HG02678 (cell line): ENCODE data around the gene PUS1.

Source experiments
- ATAC-seq: cut with Tn5 transposase; IDR thresholded peaks from one replicate; pipeline ENCODE4 v1.9.1; 2021; ENCODE audit warnings: mild to moderate bottlenecking, moderate library complexity; ENCODE audit not compliant: unreplicated experiment

Gene PUS1

DNA sequence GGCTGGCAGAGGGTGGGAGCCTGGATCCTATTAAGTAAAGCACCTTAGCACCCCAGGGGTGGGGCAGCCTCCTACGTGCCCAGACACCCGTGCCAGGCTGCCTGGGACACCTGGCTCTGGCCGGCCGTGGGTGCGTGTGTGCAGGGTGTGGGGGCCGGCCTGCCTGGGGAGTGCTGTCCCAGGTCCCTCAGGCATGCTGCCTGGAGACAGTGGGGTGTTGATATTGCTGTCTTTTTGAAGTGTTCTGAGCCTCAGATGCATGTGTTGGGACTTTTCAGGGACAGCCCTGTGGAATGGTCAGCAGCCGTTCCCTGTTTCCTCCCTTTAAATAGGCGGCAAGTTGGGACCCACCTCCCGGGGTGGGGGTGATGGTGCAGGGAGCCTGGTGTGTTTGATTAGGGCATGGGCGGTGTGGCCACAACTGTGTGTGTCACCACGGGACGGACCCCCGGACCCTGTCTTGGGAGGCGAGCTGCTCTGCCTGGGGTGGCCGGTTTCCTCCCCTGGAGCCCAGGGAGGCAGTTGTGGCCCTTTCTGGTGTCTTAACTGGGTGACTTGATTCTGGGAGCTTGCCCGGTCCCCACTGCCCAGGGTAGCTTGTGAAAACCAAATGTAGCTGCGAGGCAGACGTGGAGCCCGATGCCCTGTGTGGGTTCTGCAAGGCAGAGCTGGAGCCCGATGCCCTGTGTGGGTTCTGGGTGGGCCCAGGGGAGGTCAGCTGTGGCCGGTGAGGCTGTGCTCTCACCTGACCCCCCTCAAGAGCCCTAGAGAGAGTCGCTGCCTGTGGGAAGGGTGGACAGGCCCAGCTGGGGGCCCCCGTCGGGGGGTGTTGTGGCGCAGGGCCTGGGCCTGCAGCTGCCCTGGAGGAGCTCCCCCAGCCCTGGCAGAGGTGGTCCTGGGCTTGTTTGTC, 26.5 kb upstream of the PUS1 start:
- no peak for ATAC-seq

DNA sequence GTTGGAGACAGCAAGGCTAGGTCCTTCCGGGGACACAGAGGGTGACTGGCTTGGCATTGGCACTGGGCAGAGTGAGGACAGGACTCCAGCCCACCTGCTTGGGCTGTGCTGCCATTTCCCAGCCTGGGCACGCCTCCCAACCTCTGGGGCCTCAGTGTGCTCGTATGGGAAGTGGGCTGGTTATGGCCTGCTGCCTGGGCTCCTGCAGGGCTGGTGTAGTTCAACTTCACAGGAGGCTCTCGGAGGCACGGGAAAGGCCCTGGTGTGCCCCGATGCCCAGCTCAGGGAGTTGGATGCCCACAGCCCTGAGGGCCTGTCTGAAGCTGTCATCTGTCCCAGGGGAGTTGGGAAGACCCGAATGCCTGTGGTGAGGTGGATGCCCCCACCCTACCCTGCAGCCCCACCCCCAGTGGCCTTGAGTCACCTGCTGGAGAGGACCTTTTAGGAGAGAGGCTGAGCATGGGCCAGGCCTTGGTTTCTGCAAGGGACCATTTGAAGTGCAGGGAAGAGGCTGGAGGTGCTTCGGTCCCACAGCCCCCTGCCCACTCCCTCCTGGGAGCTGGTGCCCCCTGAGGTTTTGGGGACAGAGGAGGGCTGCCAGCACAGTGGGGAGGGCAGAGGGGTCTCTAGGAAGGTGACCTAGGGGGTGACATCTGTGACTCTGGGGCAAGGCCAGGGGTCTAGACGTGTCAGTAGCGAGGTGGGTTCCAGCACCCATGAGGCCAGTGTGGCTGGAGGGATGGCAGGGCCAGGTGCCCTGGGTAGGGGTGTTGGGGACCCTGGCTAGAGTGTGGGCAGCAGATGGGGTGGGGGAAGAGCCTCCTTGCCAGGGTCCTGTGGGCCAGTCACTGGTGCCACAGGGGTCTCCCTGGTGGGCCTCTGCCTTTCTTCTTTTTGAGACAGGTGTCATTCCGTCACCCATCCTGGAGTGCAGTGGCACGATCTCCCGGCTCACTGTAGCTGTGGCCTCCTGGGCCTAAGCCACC, 25.5 kb upstream of the PUS1 start:
- ATAC-seq, result no peak

DNA sequence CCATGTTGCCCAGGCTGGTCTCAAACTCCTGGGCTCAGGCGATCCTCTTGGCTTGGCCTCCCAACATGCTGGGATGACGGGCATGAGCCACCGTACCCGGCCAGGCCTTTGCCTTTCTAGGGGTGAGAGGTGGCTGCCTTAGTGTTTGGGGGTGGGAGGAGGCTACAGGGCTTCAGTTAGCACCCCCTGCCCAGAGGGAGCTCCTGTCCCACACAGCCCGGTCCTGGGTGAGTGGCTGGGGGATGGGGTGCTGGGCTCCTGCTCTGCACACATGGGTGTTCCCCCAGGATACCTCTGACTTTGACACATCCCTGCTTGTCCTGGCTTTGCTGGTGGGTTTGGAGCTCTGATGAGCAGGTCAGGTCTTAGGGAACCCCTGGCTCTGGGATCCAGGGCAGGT, 24.7 kb upstream of the PUS1 start:
- no peak for ATAC-seq

- ATAC-seq, result no peak
Measured at GRCh38 chr12:131905081-131905629, 23.9 kb upstream of the PUS1 start.

DNA sequence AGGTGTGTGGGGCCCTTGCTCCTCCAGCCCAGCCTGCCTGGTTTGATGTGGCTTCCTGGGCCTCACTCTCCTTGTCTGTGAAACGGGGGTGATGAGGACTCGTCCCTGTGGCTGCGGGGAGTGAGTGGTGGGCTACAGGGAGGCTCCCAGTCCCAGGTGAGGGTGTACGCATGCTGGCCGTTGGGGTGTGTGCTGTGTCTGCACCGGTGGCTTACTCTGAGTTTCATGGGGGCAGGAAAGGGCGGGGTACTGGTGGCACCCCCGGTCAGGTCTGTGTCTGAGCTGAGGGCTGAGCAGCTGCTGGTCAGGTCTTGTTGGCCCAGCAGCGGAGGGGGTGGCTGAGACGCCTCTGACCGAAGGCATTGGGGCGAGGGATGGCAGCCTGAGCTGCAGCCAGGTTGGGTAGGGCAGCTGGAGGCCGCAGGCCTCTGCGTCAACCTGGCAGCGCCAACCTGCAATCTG, 23.4 kb upstream of the PUS1 start:
- ATAC-seq, result no peak

DNA sequence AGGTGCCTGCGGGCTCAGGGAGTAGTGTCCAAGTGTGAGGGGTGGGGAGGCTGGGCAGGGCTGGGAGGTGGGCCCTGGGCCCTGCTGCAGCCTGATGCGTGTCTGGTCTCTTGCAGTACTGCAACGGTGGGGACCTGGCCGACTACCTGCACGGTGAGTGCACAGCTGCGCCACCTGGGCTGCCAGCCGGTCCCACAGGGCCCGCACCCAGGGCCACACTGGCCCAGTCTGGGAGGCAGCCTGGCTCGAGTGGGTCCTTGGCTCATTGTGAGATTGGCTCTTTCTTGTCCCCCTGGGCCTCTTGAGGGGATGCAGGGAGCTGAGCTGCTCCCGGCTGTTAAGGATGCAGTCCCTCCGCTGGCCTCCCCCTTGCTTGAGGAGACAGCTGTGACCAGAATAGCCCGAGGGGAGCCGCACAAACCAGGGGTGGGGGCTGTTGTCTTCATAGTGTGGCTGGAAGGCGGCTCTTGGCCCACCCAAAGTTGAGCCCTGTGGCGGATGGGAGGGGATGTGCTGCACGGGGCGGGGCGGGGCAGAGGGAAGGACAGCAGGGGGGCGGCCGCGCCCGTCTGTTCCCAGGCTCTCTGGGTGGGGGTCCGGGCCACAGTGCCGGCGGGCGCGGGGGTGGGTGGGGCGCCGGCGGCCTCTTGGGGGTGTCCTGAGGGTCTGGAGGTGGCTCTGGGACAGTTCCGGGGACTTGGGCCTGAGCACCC, 21.5 kb upstream of the PUS1 start:
- no peak for ATAC-seq

GRCh38 chr12:131908092-131909080, 20.7 kb upstream of the PUS1 start:
- no peak for ATAC-seq

DNA sequence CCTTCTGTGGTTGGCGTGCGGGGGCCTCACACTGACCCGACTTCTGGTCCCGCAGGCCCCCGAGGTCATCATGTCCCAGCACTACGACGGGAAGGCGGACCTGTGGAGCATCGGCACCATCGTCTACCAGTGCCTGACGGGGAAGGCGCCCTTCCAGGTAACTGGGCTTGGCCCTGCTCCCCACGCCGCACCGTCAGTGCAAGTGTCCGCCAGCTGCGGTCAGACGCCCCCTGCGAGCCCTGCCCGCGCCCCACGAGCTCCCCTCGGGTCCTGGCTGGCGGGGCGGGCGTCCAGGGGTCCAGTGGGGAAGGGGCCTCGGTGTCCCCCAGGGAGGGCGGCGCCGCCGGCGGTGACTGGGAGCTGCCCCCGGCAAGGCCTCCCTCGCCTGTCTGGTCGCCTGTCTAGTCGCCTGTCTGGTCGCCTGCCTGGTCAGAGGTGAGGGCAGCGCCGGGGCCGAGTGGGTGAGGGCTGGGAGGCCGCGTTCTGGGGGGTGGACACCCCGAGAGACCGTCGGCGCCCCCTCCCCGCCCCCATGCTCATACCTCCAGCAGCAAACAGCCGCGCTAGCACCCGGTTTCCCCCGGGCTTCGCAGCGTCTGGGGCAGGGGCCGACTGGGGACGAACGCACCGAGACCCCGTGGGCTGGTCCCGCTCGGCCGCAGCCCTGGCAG, 19.9 kb upstream of the PUS1 start:
- ATAC-seq, result no peak

GRCh38 chr12:131909752-131910219, 19.3 kb upstream of the PUS1 start:
- ATAC-seq, result no peak

DNA sequence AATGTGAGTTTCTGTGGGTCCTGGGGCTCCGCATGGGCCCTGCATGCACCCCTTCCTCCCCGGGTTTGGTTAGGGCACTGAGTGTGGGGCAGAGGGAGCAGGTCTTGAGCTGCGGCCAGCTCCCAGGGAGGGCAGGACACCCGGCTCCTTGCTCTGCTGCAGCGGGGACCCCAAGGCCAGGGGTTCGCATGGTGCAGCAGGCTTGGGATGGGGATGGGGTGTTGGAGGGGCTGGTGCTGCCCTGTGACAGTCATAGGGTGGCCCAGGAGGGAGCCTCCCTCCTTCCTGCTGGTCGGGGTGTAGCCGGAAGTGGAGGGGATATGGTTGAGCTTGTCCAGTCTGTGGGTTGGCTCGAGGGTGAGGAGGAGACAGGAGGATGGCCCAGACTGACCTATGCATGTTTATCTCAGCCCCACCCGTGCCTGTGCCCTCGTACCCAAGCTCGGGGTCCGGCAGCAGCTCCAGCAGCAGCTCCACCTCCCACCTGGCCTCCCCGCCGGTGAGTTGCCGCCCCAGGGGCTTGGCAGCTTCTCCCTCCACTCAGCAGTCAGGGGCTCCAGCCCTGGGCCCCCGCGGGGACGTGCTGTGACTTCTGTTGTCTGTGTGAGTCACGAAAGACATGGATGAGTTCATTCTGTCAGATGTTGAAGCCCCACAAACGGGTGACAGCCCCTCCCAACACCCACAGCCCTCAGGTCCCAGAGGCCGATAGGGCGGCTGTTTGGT, 18.6 kb upstream of the PUS1 start:
- no peak for ATAC-seq

GRCh38 chr12:131911028-131911650, 17.9 kb upstream of the PUS1 start:
- ATAC-seq, result no peak

GRCh38 chr12:131911851-131912477, 17.1 kb upstream of the PUS1 start:
- ATAC-seq, result no peak

GRCh38 chr12:131912518-131913274, 16.4 kb upstream of the PUS1 start:
- ATAC-seq, result no peak

DNA sequence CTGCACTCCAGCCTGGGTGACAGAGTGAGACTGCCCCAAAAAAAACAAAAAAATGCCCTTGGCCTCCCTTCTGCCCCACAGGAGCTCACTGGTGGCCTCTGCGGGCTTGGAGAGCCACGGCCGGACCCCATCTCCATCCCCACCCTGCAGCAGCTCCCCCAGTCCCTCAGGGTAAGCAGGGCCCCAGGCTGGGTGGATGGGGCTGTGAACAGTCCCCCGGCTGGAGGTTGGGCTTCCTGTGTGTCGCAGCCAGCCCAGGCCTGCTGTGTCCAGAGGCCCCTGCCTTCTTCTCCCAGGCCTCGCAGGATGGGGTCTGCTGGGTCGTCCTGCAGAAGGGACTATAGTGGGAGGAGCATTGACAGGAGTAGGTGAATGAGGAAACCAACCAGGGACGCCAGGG, 15.4 kb upstream of the PUS1 start:
- ATAC-seq, result no peak

DNA sequence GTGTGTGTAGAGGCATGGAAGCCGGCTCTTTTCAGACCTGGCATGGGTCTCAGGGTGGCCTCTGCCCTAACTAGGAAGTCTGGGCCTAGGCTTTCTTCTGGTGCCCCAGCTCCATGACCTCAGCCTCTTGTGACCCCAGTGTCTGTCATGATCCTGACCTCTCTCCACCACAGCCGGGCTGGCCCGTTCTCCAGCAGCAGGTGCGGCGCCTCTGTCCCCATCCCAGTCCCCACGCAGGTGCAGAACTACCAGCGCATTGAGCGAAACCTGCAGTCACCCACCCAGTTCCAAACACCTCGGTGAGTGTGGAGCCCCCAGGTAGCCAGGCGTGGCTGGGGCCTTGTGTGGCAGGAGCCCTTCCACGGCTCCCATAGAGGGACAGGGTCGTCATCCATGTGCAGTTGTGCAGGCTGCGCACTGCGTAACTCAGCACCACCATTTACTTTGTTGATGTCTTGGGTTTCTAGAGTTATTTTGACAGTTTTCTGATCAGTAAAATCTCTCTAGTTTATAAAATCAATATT, 14.8 kb upstream of the PUS1 start:
- ATAC-seq, result no peak

GRCh38 chr12:131915000-131915689, 13.9 kb upstream of the PUS1 start:
- ATAC-seq, result no peak
